ENCODE results near the gene EML4. TPM values are rescaled to one million over a fixed set of nuclear protein-coding genes. Genes with fewer than 3 reads are reported as not detected.
"Not testable (repeated sequence)": the region's sequence is repeated elsewhere in the genome, so short reads cannot be mapped to it uniquely, and the experiment has no call there.

Gene EML4
- total RNA-seq, 1 donor from 2014 or later: 95.8 TPM

- H3K36me3 Mint-ChIP-seq (ENCODE audit: low read depth): no peaks in the 10 kb centered on the region
- H3K4me1 Mint-ChIP-seq: no peaks in the 10 kb centered on the region
- no peak for DNase-seq
- H3K9me3 Mint-ChIP-seq: no peaks in the 10 kb centered on the region
- no peak for TF ChIP-seq CTCF (IDR thresholded peaks at IDR 0.05)
- no peak overlapping the region for H3K4me3 Mint-ChIP-seq
- intact Hi-C loops (cut with micrococcal nuclease): no loop called here
- no peak for ATAC-seq (ENCODE audit: low read depth)
- H3K27ac Mint-ChIP-seq: no peak overlapping the region
- ChIA-PET POLR2A (no interaction called here), CTCF (no interaction called here)
- H3K27me3 Mint-ChIP-seq: no peaks in the 10 kb centered on the region
Measured at GRCh38 chr2:42372474-42373200, 203.5 kb downstream of the EML4 start.

DNA sequence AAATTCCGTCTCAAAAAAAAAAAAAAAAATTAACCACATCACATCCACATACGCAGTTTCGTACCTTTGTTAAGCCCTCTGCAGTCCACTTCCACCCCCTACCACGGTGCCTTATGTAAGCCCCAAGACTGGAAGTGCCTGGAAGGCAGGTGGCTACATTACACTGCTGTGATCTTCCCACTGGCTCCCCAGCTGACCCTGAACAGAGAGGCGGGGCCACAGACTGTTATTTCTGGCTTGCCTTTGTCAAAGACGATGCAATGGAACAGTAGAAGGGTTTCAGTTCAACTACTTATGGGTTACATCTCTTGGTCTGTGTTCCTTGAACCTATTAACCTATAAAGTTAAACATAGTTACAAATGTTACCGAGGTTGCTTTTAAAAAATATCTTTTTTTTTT lies 207.6 kb downstream of the EML4 start:
- POLR2A ChIA-PET: no interaction called here

DNA sequence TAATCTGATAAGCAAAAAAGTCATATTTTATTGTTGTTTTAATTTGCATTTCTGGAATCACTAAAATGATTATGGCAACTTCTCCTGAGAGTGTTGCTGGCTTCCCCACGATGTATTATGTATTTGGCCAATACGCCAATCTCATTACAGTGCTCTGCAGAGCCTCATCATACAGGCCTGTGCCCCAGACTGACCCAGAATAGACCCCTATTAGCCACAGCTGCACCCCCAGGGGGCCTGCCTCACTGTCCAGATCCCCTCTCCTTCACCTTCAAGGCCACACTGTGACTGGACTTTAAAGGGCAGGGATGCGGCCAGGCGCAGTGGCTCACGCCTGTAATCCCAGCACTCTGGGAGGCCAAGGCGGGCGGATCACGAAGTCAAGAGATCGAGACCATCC lies 209.3 kb downstream of the EML4 start:
- Mint-ChIP-seq H3K27ac (no peak overlapping the region), H3K4me3 (no peak overlapping the region)
- CTCF ChIA-PET: no interaction called here

More for the DNA sequence above, 207.6 kb downstream of the EML4 start:
- H3K9me3 Mint-ChIP-seq: no peaks in the 10 kb centered on the region
- CTCF ChIA-PET: no interaction called here
- H3K27ac Mint-ChIP-seq: no peak overlapping the region
- no peak for ATAC-seq (ENCODE audit: low read depth)
- H3K4me1 Mint-ChIP-seq: no peaks in the 10 kb centered on the region
- intact Hi-C loops (cut with micrococcal nuclease): no loop called here
- no peak for TF ChIP-seq CTCF (IDR thresholded peaks at IDR 0.05)
- H3K27me3 Mint-ChIP-seq: peaks cover 3% of the 10 kb centered on the region
- no peak for DNase-seq
- H3K4me3 Mint-ChIP-seq: no peak overlapping the region
- H3K36me3 Mint-ChIP-seq (ENCODE audit: low read depth): no peaks in the 10 kb centered on the region

DNA sequence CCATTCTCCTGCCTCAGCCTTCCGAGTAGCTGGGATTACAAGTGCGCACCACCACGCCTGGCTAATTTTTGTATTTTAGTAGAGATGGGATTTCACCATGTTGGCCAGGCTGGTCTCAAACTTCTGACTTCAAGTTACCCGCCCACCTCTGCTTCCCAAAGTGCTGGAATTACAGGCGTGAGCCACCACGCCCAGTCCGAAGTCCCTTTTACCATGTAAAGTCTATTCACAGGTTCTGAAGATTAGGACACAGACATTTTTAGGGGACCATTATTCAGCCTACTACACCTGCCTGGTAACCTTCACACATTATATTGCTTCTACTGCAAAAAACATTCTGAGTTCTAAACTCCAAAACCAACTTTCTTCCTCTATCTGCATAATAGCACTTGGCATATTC lies 210.9 kb downstream of the EML4 start:
- POLR2A ChIA-PET; H3K27ac Mint-ChIP-seq; H3K9me3 Mint-ChIP-seq; H3K36me3 Mint-ChIP-seq (ENCODE audit: low read depth); intact Hi-C loops (cut with micrococcal nuclease); DNase-seq; CTCF ChIA-PET; H3K4me1 Mint-ChIP-seq; H3K27me3 Mint-ChIP-seq; ATAC-seq (ENCODE audit: low read depth); H3K4me3 Mint-ChIP-seq: not testable (repeated sequence)

More for the DNA sequence above, 209.3 kb downstream of the EML4 start:
- H3K27me3 Mint-ChIP-seq: peaks cover 4% of the 10 kb centered on the region
- no peaks in the 10 kb centered on the region for H3K4me1 Mint-ChIP-seq
- DNase-seq: no peak
- intact Hi-C loops (cut with micrococcal nuclease): no loop called here
- POLR2A ChIA-PET: no interaction called here
- no peak for ATAC-seq (ENCODE audit: low read depth)
- no peaks in the 10 kb centered on the region for H3K9me3 Mint-ChIP-seq
- no peaks in the 10 kb centered on the region for H3K36me3 Mint-ChIP-seq (ENCODE audit: low read depth)
- no peak for TF ChIP-seq CTCF (IDR thresholded peaks at IDR 0.05)

DNA sequence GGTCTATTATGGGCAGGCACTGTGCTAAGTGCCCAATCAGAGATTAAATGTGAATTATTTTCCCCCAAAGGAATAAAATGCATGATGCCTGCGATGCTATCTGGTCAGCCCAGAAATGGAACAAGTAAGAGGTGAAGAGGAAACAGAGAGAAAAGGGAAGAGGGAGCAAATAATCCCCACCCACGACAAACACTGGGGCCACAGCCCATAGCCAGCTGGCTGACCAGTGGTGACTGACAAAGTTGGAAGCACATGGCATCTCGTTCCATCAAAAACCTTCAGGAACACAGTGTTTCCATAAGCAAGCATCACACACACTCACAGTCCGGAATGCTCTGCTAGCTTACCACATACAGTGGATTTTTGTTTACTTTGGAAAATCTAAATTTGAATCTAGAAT lies 213.0 kb downstream of the EML4 start:
- Mint-ChIP-seq H3K27ac (no peak overlapping the region), H3K9me3 (no peaks in the 10 kb centered on the region), H3K4me3 (no peak overlapping the region), H3K36me3 (ENCODE audit: low read depth) (no peaks in the 10 kb centered on the region), H3K4me1 (no peaks in the 10 kb centered on the region), H3K27me3 (peaks cover 6% of the 10 kb centered on the region)
- DNase-seq (no peak), ATAC-seq (ENCODE audit: low read depth) (no peak)
- CTCF ChIA-PET: no interaction called here
- intact Hi-C loops (cut with micrococcal nuclease): no loop called here
- POLR2A ChIA-PET: no interaction called here
- no peak for TF ChIP-seq CTCF (IDR thresholded peaks at IDR 0.05)

Other genes starting within 250 kb of the EML4 start
- gene PKDCC, start 121.3 kb upstream of the EML4 start, total RNA-seq: 0.24 TPM in 1 of 2 replicates, not detected in the other
- 84.2 and 86.4 TPM in 2 replicates for gene COX7A2L, start 191.9 kb downstream of the EML4 start, total RNA-seq

Measured in activated B cell treated with CpG ODN at 0.5 μM for 24 hours (primary cell).